ENCODE measurements around the gene LAMA1.
"Not testable (repeated sequence)": the region's sequence is repeated elsewhere in the genome, so short reads cannot be mapped to it uniquely, and the experiment has no call there.

The LAMA1 gene

GRCh38 chr18:7117390-7118355 lies at the start of gene LAMA1:
Gene LAMA1, minus strand, starts transcription at chr18:7117797. Its CDS starts 77 bp downstream, at chr18:7117720.
- DNase-seq = no peak

GRCh38 chr18:7165846-7166393 lies 48.3 kb upstream of the LAMA1 start:
- no peak for DNase-seq

DNA sequence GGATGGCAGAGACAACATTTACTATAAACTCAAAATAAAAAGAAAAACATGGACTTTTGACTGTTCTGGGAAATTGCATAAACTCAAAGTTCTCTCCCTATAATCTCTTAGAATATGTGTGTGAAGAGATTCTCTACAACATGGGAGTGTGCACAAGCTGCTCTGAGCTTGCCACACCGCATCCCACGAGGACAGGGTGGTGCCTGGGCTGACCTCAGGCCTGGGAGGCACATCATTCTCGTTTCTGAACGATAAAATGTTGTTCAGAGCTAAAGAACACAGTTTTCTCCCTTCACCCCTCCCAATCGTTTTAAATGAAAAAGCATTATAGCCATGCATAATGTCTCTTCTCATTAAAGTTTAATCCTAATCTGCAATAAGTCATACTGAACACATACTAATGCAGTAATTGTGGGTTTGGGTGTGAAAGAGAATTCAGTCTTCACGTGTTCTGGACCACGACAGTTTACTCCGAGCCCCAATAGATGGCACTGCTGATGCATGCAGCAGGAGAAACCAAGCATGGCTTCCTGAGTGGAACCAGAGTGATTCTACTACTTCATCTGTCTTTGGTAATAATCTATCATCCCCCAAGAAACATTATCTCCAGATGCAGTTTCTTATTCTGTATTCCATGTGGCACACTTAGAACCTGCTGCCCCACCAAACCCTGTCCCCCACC lies 46.9 kb upstream of the LAMA1 start:
- DNase-seq = no peak

- no peak for DNase-seq
Observed at GRCh38 chr18:7158216-7158615, 40.6 kb upstream of the LAMA1 start.

GRCh38 chr18:7157760-7158159 lies 40.2 kb upstream of the LAMA1 start:
- no peak for DNase-seq

DNA sequence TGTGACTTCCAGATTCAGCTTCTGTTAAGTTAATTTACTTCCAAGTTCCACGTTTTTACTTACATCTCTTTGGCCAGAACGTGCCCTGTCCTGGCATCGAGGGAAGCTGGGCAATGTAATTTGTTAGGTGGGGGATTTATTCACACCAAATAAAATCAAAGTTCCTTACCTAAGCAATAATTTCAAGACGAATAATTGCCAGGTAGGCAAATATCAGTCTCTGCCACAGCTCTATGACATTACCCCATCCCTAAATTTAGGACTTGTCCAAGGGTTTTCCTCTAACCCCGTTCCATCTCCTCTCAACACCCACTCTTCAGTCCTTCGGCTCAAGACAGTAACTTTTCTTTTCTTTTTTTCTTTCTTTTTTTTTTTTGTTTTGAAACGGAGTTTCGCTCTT lies 38.3 kb upstream of the LAMA1 start:
- DNase-seq = no peak

- DNase-seq = no peak
Observed at GRCh38 chr18:7155092-7155491, 37.5 kb upstream of the LAMA1 start.

- no peak for DNase-seq
Observed at GRCh38 chr18:7152440-7152839, 34.8 kb upstream of the LAMA1 start.

DNA sequence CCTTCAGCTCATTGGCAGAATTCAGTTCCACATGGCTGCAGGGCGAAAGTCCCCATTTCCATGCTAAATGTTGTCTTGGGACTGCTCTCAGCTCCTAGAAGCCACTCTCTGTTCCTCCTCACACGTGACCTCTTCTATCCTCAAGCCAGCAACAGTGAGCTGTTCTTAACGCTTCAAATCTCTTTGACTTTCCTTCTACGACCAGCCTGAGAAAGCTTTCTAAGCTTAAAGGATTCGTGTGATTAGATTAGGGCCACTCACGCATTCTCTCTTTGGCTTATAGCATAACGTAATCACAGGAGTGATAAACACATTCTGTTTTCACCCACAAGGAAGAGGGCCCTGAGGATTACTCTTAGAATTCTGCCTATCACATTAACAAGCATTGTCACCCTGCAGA lies 29.8 kb upstream of the LAMA1 start:
- DNase-seq = no peak

- no peak for DNase-seq
Observed at GRCh38 chr18:7146067-7146466, 28.5 kb upstream of the LAMA1 start.

GRCh38 chr18:7144921-7145320 lies 27.3 kb upstream of the LAMA1 start:
- DNase-seq = not testable (repeated sequence)

DNA sequence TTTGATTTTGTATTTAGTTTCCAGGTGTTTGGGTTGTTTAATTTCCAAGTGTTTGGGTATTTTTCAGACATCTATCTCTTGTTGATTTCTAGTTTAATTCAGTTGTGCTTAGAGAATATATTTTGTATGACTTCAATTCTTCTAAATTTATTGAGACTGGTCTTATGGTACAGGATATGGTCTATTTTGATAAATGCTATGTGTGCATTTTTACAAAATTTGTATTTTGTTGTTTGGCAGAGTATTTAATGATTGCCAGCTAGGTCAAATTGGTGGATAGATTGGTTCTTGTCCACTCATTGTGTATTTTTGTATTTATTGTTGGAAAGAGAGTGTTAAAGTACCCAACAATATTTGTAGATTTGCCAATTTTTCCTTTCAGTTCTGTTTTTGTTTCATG lies 23.7 kb upstream of the LAMA1 start:
- DNase-seq = no peak

DNA sequence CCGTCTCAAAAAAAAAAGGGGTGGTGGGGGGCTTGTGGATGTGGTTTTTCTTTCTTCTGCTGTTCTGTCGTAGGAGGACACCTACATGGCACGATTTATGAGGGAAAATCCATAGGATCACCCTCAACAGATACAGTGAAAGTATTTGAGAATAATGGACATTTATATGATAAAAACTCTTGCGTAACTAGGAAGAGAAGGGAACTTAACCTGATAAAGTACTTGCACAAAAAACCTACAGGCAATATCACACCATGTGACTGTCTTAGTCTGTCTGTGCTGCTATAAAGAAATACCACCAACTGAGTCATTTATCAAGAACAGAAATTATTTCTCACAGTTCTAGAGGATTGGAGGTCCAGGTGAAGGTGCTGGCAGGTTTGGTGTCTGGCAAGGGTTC lies 21.8 kb upstream of the LAMA1 start:
- no peak for DNase-seq

DNA sequence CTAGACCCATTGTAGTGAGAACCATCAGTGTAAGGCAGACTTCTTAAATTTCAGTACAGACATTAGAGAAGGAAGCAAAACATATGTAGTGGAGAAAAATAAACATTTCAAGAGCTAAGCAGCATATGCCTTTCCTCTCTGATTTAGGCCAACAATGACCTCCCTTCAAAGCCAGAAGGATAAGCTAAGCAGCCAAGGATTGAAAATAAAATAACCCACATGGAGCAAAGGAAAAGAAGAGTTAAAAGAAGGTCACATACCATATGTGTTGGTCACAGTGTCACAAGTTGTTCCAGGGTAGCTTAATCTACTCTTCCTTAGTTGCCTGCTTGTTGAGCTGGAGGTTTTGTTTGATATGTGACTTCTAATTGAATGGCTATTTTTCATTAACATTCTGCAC lies 15.6 kb upstream of the LAMA1 start:
- DNase-seq = no peak

DNA sequence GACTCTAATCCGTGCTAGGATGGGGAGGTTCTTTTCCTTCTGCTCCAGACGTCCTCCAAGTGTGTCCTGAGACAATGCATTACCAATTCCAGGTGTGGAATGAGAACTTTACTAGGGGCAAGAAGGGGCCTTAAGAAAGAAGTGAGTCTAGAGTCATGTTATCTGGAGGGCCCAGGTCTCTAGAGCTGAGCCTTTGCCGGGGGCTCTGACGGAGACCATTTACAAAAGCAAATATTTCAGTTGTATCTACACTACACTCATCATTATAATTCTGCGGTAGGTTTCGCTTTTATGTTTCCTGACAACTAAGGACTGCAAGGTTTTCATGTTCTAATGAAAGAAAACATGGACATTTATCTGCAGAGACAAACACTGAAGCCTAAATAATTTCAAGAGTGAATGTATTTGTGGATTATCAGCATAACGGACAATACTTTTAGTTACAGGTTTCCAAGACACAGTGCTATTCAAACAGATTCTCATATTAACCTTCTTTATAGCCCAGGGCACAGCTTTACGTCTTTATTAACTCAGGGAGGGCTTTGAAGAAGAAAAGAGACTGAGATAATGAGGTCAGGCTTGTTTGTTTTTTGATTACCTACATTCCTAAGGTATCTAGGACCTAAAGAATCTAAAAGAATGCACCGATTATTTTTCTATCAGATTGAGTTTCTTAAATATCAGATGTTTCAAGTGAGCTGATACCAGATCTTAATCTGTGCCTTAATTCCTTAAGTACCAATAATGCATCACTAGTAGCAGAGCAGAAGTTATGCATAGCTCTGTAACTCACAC lies 15.0 kb upstream of the LAMA1 start:
- no peak for DNase-seq

- no peak for DNase-seq
Observed at GRCh38 chr18:7122376-7122775, 4.8 kb upstream of the LAMA1 start.

- DNase-seq = no peak
Observed at GRCh38 chr18:7116792-7117389, 706 bp downstream of the LAMA1 start.

DNA sequence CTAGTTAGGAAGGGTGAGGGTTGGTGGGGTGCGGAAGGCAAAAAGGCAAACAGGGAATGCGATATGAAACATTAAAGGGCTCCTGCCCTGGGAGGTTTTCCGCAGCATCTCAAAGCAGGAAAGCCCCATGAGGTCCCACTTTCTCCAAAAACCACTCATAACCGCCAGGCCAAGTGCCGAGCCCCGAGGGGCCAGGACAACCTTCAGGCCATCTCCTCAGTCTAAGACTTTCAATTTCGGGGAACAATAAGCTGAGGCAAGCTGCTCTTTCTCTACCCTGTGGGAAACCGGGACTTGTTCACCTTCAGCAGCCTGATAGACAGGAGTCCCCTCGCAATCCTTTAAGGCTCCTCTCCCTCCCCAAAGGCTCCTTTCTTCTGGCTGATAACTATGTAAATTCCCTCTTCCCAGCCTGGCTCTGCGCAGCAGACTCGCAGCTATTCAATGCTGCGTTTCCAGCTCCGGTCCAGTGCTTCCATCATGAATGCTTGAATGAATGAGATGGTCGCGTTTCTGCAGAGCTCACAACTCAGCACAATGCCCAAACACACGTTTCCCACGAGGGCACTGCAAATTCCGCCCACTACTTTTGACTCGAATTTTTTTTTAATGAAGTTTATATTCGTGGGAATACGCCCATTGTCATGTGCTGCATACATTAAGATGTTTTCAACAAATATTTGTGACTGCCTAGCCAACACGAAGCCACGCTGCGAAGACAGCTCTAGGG lies 1.4 kb downstream of the LAMA1 start:
- no peak for DNase-seq

- no peak for DNase-seq
Observed at GRCh38 chr18:7112936-7113335, 4.7 kb downstream of the LAMA1 start.

- no peak for DNase-seq
Observed at GRCh38 chr18:7111134-7111533, 6.5 kb downstream of the LAMA1 start.

GRCh38 chr18:7105943-7106342 lies 11.7 kb downstream of the LAMA1 start:
- no peak for DNase-seq

- DNase-seq = no peak
Observed at GRCh38 chr18:7105268-7105667, 12.3 kb downstream of the LAMA1 start.

All from CD4-positive, alpha-beta T cell treated with Interleukin-12 subunit alpha and Interleukin-12 subunit beta, for 1 hour (primary cell).